Endometrial microvascular endothelial cells (primary cell): Measurements from ENCODE around the gene CACNB4. TPM values are rescaled to one million over a fixed set of nuclear protein-coding genes. Genes with fewer than 3 reads are reported as not detected.

Source experiments
- in situ Hi-C: cut with HindIII; loops from 2 replicates; pipeline ENCODE4 v1.10.0; 2017; ENCODE audit warnings: low sequenced_read_pairs, low pct_unique_long_range_greater_than_20kb; ENCODE audit errors: inconsistent ontology term
- total RNA-seq: library from RNA; depleted of rRNA; stranded (reverse); fragments of >200 nt; gene quantifications from one replicate; pipeline ENCODE4 v1.2.3, GENCODE V29; 2015; ENCODE audit errors: inconsistent ontology term

CACNB4 gene
- total RNA-seq, 1 donor from 2014 or later = not detected

- in situ Hi-C loops = no loop called here
Measured at GRCh38 chr2:152061383-152061782, 37.5 kb downstream of the CACNB4 start.

GRCh38 chr2:152058655-152059054 is 40.2 kb downstream of the CACNB4 start:
- in situ Hi-C loops = no loop called here

GRCh38 chr2:152056418-152056817 is 42.4 kb downstream of the CACNB4 start:
- in situ Hi-C loops = no loop called here

DNA sequence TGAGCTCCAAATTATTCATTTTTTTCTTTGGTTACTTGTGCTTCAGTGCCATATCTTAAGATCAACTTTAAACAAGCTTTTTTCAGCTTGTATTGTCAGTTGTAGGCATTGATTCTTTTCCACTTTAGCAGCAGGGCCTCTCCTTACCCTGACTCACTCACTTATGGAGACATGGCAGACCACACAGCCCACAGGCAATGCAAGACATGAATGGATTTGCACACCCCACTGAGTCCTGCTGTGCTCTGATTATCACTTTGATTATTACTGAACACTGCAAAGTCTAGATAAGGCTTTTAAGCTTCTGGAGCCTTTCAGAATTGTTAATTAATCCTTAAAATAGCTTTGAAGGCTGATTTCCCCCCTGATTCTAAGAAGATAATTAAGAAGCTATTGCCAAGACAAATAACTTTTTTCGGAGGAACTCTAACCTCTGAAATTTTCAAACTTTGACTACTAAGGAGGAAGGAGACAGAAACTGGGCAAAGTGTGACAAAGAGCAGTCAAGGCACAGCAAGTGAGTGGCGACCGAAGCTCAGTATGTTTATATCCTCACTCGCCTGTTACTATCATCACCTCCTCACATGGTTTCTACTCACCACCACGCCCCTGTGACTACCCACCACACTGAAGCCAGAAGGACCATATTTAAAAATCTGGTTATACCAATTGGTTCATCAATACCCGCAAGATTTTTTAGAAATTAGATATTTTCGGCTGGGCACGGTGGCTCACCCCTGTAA is 43.3 kb downstream of the CACNB4 start:
- in situ Hi-C loops = no loop called here

DNA sequence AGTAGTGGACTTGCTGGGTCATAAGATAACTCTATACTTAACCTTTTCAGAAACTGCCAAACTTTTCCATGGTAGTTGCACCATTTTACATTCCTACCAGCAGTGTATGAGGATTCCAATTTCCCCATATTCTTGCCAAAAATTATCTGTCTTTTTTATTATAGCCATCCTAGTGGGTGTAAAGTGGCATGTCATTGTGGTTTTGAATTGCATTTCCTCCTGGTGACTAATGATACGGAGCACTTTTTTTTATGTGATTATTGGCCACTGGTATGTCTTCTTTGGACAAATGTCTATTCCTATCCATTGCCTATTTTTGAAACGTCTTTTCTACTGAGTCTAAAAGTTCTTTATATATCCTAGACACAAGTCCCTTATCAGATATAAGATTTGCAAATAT is 44.3 kb downstream of the CACNB4 start:
- in situ Hi-C loops = no loop called here

- in situ Hi-C loops = no loop called here
Measured at GRCh38 chr2:152051436-152051835, 47.4 kb downstream of the CACNB4 start.

GRCh38 chr2:152050915-152051314 is 47.9 kb downstream of the CACNB4 start:
- in situ Hi-C loops = no loop called here

GRCh38 chr2:152050341-152050740 is 48.5 kb downstream of the CACNB4 start:
- in situ Hi-C loops = no loop called here

- in situ Hi-C loops = no loop called here
Measured at GRCh38 chr2:152049541-152049940, 49.3 kb downstream of the CACNB4 start.

DNA sequence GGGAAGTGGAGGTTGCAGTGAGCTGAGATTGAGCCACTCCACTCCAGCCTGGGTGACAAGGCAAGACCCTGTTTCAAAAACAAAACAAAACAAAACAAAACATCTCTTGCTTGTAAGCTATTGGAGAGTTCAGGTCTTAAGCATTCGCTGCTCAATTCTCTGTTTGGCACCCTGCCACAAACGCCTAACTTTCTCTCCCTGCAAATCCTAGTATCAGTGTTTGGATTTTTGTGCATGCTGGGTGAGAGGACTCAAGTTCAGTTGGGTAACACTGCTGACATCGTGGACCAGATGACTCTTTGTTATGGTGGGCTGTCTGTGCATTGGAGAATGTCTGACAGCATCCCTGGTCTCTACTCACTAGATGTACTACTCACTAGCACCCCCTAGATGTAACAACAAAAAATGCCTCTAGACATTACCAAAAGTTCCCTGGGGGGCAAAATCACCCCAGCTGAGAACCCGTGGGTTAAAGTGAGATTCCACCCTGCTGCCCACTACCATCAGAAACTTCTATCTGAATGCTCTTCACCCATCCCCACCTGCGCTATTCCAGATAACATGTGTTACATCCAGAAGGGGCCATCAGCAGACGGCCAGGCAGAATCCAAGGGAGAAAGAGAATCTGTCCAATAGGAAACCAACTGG is 50.9 kb downstream of the CACNB4 start:
- in situ Hi-C loops = no loop called here

- in situ Hi-C loops = no loop called here
Measured at GRCh38 chr2:152046940-152047339, 51.9 kb downstream of the CACNB4 start.

DNA sequence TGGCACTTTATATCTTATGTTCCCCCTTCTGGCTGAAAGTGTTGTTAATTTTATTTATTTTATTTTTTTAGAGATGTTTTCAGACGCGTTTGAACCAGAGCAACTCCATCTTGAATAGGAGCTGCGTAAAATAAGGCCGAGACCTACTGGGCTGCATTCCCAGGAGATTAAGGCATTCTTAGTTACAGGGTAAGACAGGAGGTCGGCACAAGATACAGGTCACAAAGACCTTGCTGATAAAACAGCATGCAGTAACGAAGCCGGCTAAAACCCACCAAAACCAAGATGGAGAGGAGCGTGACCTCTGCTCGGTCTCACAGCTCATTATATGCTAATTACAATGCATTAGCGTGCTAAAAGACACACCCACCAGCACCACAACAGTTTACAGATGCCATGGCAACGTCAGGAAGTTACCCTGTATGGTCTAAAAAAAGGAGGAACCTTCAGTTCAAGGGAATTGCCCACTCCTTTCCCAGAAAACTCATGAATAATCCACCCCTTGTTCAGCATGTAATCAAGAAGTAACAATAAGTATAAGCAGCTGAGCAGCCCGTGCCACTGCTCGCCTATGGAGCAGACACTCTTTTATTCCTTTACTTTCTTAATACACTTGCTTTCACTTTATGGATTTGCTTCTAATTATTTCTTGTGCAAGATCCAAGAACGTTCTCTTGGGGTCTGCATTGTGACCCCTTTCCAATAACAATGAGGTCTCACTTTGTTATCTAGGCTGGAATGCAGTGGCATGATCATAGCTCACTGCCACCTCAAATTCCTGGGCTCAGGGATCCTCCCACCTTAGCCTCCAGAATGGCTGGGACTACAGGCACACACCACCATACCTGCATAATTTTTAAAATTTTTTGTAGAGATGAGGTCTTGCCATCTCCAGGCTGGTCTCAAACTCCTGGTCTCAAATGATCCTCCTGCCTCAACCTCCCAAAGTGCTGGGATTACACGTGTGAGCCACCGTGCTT is 55.9 kb downstream of the CACNB4 start:
- in situ Hi-C loops = no loop called here

DNA sequence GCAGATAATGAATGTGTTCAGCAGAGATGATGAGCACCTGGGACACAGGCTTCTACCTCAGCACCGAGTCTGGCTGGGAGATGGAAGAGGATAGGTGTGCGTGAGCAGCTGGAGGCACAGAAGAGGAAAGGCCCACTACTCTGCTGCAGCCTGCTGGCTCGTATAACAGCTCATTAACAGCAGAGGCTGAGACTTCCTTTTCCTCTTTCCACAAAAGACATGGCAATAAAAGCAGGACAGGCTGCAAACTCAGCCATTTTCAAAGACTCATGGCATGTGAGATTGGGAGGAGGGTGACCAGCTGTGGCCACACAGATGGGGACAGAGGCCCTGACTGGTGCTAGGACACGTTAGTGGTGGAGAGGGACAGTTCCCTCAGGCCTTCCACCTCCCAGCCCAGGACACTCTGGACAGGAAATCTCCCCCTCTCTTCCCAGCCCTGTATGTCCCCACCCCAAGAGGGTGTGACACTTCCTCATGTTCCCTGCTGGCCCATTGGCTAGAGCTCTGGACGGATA is 60.3 kb downstream of the CACNB4 start:
- in situ Hi-C loops = no loop called here

GRCh38 chr2:152037743-152038435 is 61.0 kb downstream of the CACNB4 start:
- in situ Hi-C loops = no loop called here

DNA sequence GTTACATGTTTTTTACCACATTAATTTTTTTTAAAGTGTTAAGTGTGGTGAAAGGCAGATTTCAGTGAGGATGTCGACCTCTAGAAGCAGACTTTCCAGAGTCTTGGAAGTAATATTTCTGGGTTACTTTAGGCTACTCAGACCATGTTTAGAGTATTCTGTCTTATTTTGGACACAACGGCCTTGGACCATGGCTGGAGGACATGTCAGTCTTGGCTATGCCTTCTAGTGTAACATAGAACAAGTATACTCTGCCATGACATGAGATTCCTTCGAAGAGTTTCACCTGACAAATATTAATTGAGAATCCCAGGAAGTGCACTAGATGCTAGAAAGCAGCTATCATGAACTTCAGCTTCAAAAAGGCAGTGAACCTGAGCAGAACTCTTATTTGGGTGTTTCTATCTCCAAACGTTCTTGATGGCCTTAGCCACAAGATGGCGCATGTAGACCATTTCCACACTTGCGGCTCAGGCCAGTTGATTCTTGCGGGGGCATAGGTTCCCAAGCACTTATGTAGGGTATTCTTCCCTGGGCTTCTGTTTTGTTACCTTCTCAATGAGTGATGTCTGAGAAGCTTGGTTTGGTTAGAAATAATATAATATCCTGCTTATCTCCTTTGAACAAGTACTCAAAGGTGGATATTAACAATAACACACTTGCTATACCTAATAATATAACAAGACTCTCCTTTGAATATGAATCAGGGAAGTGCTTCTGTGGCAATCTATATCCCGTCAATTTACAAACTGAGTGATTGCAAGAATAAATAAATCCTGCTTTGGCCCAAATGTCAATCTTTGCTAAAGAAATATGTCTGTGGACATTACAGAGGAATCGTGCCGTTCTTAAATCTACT is 62.0 kb downstream of the CACNB4 start:
- in situ Hi-C loops = no loop called here

DNA sequence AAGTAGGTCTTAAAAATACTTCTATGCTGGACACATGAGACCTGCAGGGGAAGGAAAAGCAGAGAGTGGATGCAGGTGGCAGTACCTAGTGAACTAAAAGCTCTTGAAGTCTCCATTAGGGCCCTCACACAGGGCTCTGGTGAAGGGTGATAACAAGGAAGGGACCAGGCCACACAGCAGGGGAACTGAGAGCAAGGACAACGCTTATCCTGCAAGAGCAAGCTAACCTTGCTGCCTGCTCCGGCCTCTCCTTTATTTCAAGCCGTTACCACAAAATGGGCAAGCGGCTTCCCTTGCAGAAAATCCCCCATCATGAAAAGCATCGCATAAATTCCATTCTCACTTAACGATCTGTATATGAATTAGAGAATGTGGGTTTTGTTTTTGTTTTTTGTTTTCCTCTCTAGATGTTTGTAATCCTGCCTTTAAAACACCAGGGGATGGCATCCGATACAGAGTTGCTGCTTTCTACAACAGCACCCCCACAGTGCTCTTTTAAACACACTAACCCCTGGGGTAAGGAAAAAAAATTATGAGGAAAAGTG is 64.5 kb downstream of the CACNB4 start:
- in situ Hi-C loops = no loop called here

GRCh38 chr2:152033011-152033925 is 65.6 kb downstream of the CACNB4 start:
- in situ Hi-C loops = no loop called here
